Loucy (cell line): ENCODE data around the gene ASB1.

Experiments
- H2AFZ ChIP-seq: fragments of 200-600 bp; sonication (generic); 2 replicates; pipeline ENCODE4 v1.6.0; 2016; ENCODE audit warnings: antibody characterized with exemption, mild to moderate bottlenecking, low read length, moderate library complexity
- H3F3A ChIP-seq: fragments of 200-600 bp; 2 replicates; pipeline ENCODE4 v1.6.0; 2016; ENCODE audit warnings: antibody characterized with exemption, low read depth, mild to moderate bottlenecking
- H3K27me3 ChIP-seq: fragments of 200-600 bp; sonication (generic); 2 replicates; pipeline ENCODE4 v1.6.1; 2014; ENCODE audit warnings: low read length, mild to moderate bottlenecking; ENCODE audit not compliant: insufficient read depth, poor library complexity, severe bottlenecking
- H3K36me3 ChIP-seq: fragments of 200-600 bp; sonication (generic); 2 replicates; pipeline ENCODE4 v1.6.1; 2016; ENCODE audit warnings: low read length; ENCODE audit not compliant: insufficient read depth
- H3K4me1 ChIP-seq: fragments of 200-600 bp; sonication (generic); 2 replicates; pipeline ENCODE4 v1.5.1; 2014; ENCODE audit warnings: low read length, mild to moderate bottlenecking; ENCODE audit not compliant: insufficient read depth, poor library complexity, severe bottlenecking
- H3K4me2 ChIP-seq: fragments of 200-600 bp; sonication (generic); 2 replicates; pipeline ENCODE4 v1.6.0; 2014; ENCODE audit warnings: antibody characterized with exemption, low read length, low read depth, mild to moderate bottlenecking; ENCODE audit not compliant: poor library complexity, severe bottlenecking
- H3K4me3 ChIP-seq: fragments of 200-600 bp; sonication (generic); 2 replicates; pipeline ENCODE4 v1.5.1; 2014; ENCODE audit warnings: low read length, mild to moderate bottlenecking, mixed read lengths; ENCODE audit not compliant: poor library complexity, severe bottlenecking
- H3K79me2 ChIP-seq: fragments of 200-600 bp; sonication (generic); 2 replicates; pipeline ENCODE4 v1.6.1; 2014; ENCODE audit warnings: low read length; ENCODE audit not compliant: insufficient read depth
- H3K9ac ChIP-seq: fragments of 200-600 bp; sonication (generic); 2 replicates; pipeline ENCODE4 v1.6.0; 2014; ENCODE audit warnings: mild to moderate bottlenecking, low read depth, low read length, moderate library complexity; ENCODE audit not compliant: poor library complexity, severe bottlenecking
- H3K9me2 ChIP-seq: fragments of 200-600 bp; sonication (generic); replicated peaks from 2 replicates; pipeline ENCODE4 v1.6.1; 2016; ENCODE audit warnings: low read depth, low read length, mixed read lengths
- H3K9me3 ChIP-seq: fragments of 200-600 bp; sonication (generic); 2 replicates; pipeline ENCODE4 v1.6.1; 2014; ENCODE audit warnings: mild to moderate bottlenecking, antibody characterized with exemption, low read length, low read depth; ENCODE audit not compliant: insufficient read depth
- H4K20me1 ChIP-seq: fragments of 200-600 bp; sonication (generic); 2 replicates; pipeline ENCODE4 v1.6.0; 2014; ENCODE audit warnings: antibody characterized with exemption, low read length, mild to moderate bottlenecking; ENCODE audit not compliant: insufficient read depth, poor library complexity, severe bottlenecking
- EZH2phosphoT487 ChIP-seq: fragments of 200-600 bp; IDR thresholded peaks from 2 replicates; pipeline ENCODE4 v1.6.1; 2018; ENCODE audit warnings: antibody characterized with exemption, mild to moderate bottlenecking, moderate library complexity, borderline replicate concordance
- TF ChIP-seq, protein P1 (sequence below): fragments of 200-600 bp; sonication (generic); conservative IDR thresholded peaks from 2 replicates; pipeline ENCODE4 v1.5.1; 2014; ENCODE audit warnings: mild to moderate bottlenecking, antibody characterized with exemption, low read length

Gene ASB1

DNA sequence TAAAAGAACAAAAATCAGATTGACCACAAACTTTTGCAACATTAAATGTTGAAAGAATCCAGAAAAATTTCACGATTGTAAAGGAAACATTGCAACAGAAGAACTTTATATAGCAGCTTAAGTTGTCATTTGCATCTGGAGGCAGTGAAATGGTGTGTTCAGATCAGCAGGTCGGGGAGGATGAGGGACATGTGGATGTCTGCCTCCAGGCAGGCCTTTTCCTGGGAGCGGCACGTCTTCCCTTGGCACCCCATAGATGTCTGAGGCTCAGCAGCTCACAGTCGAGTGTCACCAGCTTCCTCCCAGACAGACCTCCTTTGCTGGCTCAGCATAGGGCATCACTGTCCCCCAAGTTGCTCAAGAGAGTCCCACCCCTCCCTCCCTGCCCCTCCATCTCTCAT, 44.3 kb upstream of the ASB1 start:
- Histone ChIP-seq H3K9me2 (no peaks in the 10 kb centered on the region), H3K4me2 (no peak overlapping the region), H4K20me1 (no peaks in the 10 kb centered on the region), H3K27me3 (no peaks in the 10 kb centered on the region), H3K9ac (no peak overlapping the region), H3K36me3 (peaks cover 6% of the 10 kb centered on the region; the same call in 1 of the 2 replicates), H3K79me2 (no peaks in the 10 kb centered on the region), H2AFZ (no peak overlapping the region), H3K9me3 (no peaks in the 10 kb centered on the region), H3K4me1 (peaks cover 52% of the 10 kb centered on the region), H3F3A (peaks cover 4% of the 10 kb centered on the region; the same call in 1 of the 2 replicates), H3K4me3 (no peak overlapping the region)
- TF ChIP-seq, protein P1, sequence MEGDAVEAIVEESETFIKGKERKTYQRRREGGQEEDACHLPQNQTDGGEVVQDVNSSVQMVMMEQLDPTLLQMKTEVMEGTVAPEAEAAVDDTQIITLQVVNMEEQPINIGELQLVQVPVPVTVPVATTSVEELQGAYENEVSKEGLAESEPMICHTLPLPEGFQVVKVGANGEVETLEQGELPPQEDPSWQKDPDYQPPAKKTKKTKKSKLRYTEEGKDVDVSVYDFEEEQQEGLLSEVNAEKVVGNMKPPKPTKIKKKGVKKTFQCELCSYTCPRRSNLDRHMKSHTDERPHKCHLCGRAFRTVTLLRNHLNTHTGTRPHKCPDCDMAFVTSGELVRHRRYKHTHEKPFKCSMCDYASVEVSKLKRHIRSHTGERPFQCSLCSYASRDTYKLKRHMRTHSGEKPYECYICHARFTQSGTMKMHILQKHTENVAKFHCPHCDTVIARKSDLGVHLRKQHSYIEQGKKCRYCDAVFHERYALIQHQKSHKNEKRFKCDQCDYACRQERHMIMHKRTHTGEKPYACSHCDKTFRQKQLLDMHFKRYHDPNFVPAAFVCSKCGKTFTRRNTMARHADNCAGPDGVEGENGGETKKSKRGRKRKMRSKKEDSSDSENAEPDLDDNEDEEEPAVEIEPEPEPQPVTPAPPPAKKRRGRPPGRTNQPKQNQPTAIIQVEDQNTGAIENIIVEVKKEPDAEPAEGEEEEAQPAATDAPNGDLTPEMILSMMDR, result no peak
- TF ChIP-seq EZH2phosphoT487, result no peak

DNA sequence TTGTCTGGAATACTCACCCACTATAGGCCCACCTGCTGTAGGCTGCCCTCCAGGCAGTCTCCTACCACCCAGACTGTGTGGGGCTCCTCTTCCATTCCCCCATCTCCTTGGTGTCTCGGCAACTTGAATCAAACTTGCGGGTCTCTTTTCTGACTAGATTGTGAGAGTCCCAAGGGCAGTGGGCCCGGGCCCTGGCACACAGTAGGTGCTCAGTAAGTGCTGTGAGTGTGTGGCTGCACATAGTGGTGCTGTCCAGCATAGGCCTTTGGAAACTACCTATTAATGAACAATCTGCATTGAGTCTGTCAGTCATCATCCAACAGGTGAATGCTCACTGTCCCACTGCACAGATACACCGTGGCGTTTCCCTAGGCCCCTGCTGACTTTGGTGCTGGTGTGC, 43.6 kb upstream of the ASB1 start:
- no peaks in the 10 kb centered on the region for H3K9me3 ChIP-seq
- no peaks in the 10 kb centered on the region for H3F3A ChIP-seq
- no peaks in the 10 kb centered on the region for H3K9me2 ChIP-seq
- no peaks in the 10 kb centered on the region for H3K79me2 ChIP-seq
- peaks cover 46% of the 10 kb centered on the region for H3K4me1 ChIP-seq
- no peak overlapping the region for H2AFZ ChIP-seq
- H3K4me2 ChIP-seq, result no peak overlapping the region
- TF ChIP-seq EZH2phosphoT487, result no peak
- TF ChIP-seq, protein P1, result no peak
- H3K9ac ChIP-seq, result no peak overlapping the region
- no peak overlapping the region for H3K4me3 ChIP-seq
- H3K36me3 ChIP-seq, result peaks cover 6% of the 10 kb centered on the region; the same call in 1 of the 2 replicates
- no peaks in the 10 kb centered on the region for H3K27me3 ChIP-seq
- H4K20me1 ChIP-seq, result no peaks in the 10 kb centered on the region

DNA sequence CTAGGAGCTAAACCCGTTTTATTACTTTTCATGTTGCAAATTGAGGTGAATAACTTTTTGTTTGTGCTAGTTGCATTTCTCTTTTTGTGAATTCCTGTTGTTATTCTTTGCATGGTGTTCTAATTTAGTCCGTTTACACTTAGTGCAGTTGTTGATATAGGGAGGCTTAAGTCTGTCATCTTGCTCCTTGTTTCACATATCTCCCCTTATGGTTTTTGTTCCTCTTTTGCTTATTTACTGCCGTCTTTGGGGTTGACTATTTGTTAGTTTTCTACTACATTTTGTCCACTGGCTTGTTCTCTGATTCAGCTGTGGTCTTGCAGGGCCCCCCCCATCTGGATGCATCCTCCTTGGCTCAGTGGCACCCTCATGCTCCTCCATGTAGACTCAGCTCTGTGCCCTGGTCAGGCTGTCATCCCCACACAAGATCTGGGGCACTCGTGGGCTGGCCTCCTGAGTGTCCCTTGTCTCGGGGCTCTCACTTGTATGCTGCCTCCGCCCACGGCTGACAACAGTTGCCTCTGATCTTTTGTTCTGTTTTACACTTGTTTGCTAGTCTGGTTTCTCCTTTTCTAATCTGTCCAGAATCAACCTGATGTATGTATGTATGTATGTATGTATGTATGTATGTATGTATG, 42.9 kb upstream of the ASB1 start:
- H2AFZ ChIP-seq, result no peak overlapping the region
- no peak overlapping the region for H3K4me3 ChIP-seq
- no peaks in the 10 kb centered on the region for H3K9me2 ChIP-seq
- no peaks in the 10 kb centered on the region for H3K9me3 ChIP-seq
- no peaks in the 10 kb centered on the region for H3K79me2 ChIP-seq
- peaks cover 39% of the 10 kb centered on the region for H3K4me1 ChIP-seq
- no peaks in the 10 kb centered on the region for H3F3A ChIP-seq
- H4K20me1 ChIP-seq, result no peaks in the 10 kb centered on the region
- no peaks in the 10 kb centered on the region for H3K27me3 ChIP-seq
- H3K36me3 ChIP-seq, result peaks cover 6% of the 10 kb centered on the region; the same call in 1 of the 2 replicates
- no peak overlapping the region for H3K9ac ChIP-seq
- no peak overlapping the region for H3K4me2 ChIP-seq
- TF ChIP-seq EZH2phosphoT487, result no peak
- TF ChIP-seq, protein P1, result no peak
